ENCODE data around the gene DXO.

Gene DXO

GRCh38 chr6:31920811-31921210 lies 51.1 kb downstream of the DXO start:
- no peak for DNase-seq
